PC-3 (cell line): ENCODE data around the gene SPEF1. TPM values are rescaled to one million over a fixed set of nuclear protein-coding genes. Genes with fewer than 3 reads are reported as not detected.

Experiments used
- ATAC-seq: fragments of 200-7000 bp; cut with Tn5 transposase; 2 replicates; pipeline ENCODE4 v1.9.1; 2020; ENCODE audit warnings: mild to moderate bottlenecking, moderate library complexity
- BruUV-seq: library from RNA; stranded (reverse); fragments of 400-500 nt; replicated peaks from 2 replicates; lab custom pipeline; 2021; lab: Mats Ljungman, UMichigan
- CTCF ChIA-PET: fragments of 300-600 bp; sonication (Branson Sonifier 250); formaldehyde crosslinking; loops from one replicate; lab custom pipeline; 2022; ENCODE audit warnings: antibody characterized with exemption; lab: Charles Lee
- POLR2A ChIA-PET: fragments of 300-600 bp; sonication (Branson Sonifier 250); formaldehyde crosslinking; loops from one replicate; lab custom pipeline; 2022; ENCODE audit warnings: antibody characterized with exemption; ENCODE audit not compliant: unreplicated experiment; lab: Charles Lee
- DNase-seq: peaks from one replicate; pipeline ENCODE4 v3.0.0-alpha.2; 2015
- H2AFZ ChIP-seq: fragments of 300-600 bp; sonication (generic); 2 replicates; pipeline ENCODE4 v1.6.0; 2016; ENCODE audit warnings: antibody characterized with exemption, low read length
- H3F3A ChIP-seq: fragments of 300-600 bp; sonication (generic); one replicate; pipeline ENCODE4 v1.6.0; 2017; ENCODE audit warnings: antibody characterized with exemption, low read length, control low read depth, mild to moderate bottlenecking; ENCODE audit not compliant: unreplicated experiment
- H3K27ac ChIP-seq: fragments of 300-600 bp; sonication (generic); 2 replicates; pipeline ENCODE4 v1.5.1; 2016; ENCODE audit warnings: mild to moderate bottlenecking, low read length
- H3K27me3 ChIP-seq: fragments of 300-600 bp; sonication (generic); 2 replicates; pipeline ENCODE4 v1.6.1; 2016; ENCODE audit warnings: low read length, mixed read lengths
- H3K36me3 ChIP-seq: fragments of 300-600 bp; sonication (generic); 2 replicates; pipeline ENCODE4 v1.6.1; 2016; ENCODE audit warnings: low read depth, mixed run types, low read length, mixed read lengths
- H3K4me1 ChIP-seq: fragments of 300-600 bp; sonication (generic); 2 replicates; pipeline ENCODE4 v1.5.1; 2016; ENCODE audit warnings: low read length; ENCODE audit not compliant: insufficient read depth
- H3K4me2 ChIP-seq: fragments of 300-600 bp; sonication (generic); 2 replicates; pipeline ENCODE4 v1.6.0; 2016; ENCODE audit warnings: low read length
- H3K4me3 ChIP-seq: fragments of 300-600 bp; sonication (generic); 2 replicates; pipeline ENCODE4 v1.5.1; 2016; ENCODE audit warnings: mild to moderate bottlenecking, low read length, mixed read lengths
- H3K79me2 ChIP-seq: fragments of 300-600 bp; sonication (generic); 2 replicates; pipeline ENCODE4 v1.6.1; 2017; ENCODE audit warnings: low read length, mixed read lengths
- H3K9ac ChIP-seq: fragments of 300-600 bp; sonication (generic); 2 replicates; pipeline ENCODE4 v1.6.0; 2016; ENCODE audit warnings: mild to moderate bottlenecking, low read length
- H3K9me2 ChIP-seq: fragments of 300-600 bp; sonication (generic); replicated peaks from 2 replicates; pipeline ENCODE4 v1.6.1; 2016; ENCODE audit warnings: mixed run types, low read length, mixed read lengths
- H3K9me3 ChIP-seq: fragments of 300-600 bp; sonication (generic); 2 replicates; pipeline ENCODE4 v1.6.1; 2016; ENCODE audit warnings: low read length, mixed read lengths
- H4K20me1 ChIP-seq: fragments of 300-600 bp; sonication (generic); 2 replicates; pipeline ENCODE4 v1.6.1; 2016; ENCODE audit warnings: low read length, mixed read lengths
- CTCF ChIP-seq: fragments of 300-600 bp; sonication (generic); conservative IDR thresholded peaks from 2 replicates; pipeline ENCODE4 v1.5.1; 2017; ENCODE audit warnings: antibody characterized with exemption, low read depth, mild to moderate bottlenecking, low read length
- EZH2 ChIP-seq: fragments of 300-600 bp; sonication (generic); IDR thresholded peaks from one replicate; pipeline ENCODE4 v1.6.1; 2017; ENCODE audit warnings: antibody characterized with exemption, mild to moderate bottlenecking, low read length; ENCODE audit not compliant: unreplicated experiment
- EZH2phosphoT487 ChIP-seq: fragments of 300-600 bp; sonication (generic); IDR thresholded peaks from 2 replicates; pipeline ENCODE4 v1.6.1; 2018; ENCODE audit warnings: mild to moderate bottlenecking, antibody characterized with exemption, low read length, borderline replicate concordance
- intact Hi-C: fragments of 100-400 bp; cut with micrococcal nuclease; formaldehyde crosslinking; loops from 2 replicates; pipeline ENCODE4 v1.9.0; 2023
- total RNA-seq: library from RNA; depleted of rRNA; stranded (reverse); fragments of >200 nt; gene quantifications from 2 replicates; pipeline ENCODE4 v1.2.3, GENCODE V29; 2014

The SPEF1 gene
- total RNA-seq, 1 experiment from 2014 or later = 2.0 TPM

GRCh38 chr20:3775457-3776108 lies 5.7 kb downstream of the SPEF1 start:
- H3K36me3 ChIP-seq = no peaks in the 10 kb centered on the region
- DNase-seq = no peak
- no peak overlapping the region for H3K4me3 ChIP-seq
- intact Hi-C loops = no loop called here
- no peaks in the 10 kb centered on the region for H3F3A ChIP-seq
- H3K9ac ChIP-seq = no peak overlapping the region
- no peaks in the 10 kb centered on the region for H3K79me2 ChIP-seq
- no peaks in the 10 kb centered on the region for H3K9me2 ChIP-seq
- H3K27me3 ChIP-seq = no peaks in the 10 kb centered on the region
- no peak for TF ChIP-seq EZH2phosphoT487
- no peak for TF ChIP-seq EZH2
- TF ChIP-seq CTCF = no peak
- BruUV-seq = no TSS peak
- no peaks in the 10 kb centered on the region for H3K9me3 ChIP-seq
- ChIA-PET POLR2A (no interaction called here), CTCF (no interaction called here)
- no peak overlapping the region for H2AFZ ChIP-seq
- ATAC-seq = no peak
- no peak overlapping the region for H3K4me2 ChIP-seq
- H3K4me1 ChIP-seq = 0 out of 2 replicates have a peak, but pooled peaks cover under 1% of the 10 kb centered on the region
- no peak overlapping the region for H3K27ac ChIP-seq
- H4K20me1 ChIP-seq = no peaks in the 10 kb centered on the region

GRCh38 chr20:3771552-3772058 lies 9.6 kb downstream of the SPEF1 start:
- no TSS peak for BruUV-seq
- Histone ChIP-seq H3K4me3 (no peak overlapping the region), H3K4me2 (no peak overlapping the region), H3K9me3 (no peaks in the 10 kb centered on the region), H2AFZ (no peak overlapping the region), H3K36me3 (no peaks in the 10 kb centered on the region), H3K9ac (no peak overlapping the region), H3K79me2 (peaks cover 9% of the 10 kb centered on the region), H3K4me1 (peaks cover 24% of the 10 kb centered on the region), H3F3A (no peaks in the 10 kb centered on the region), H4K20me1 (peaks cover 2% of the 10 kb centered on the region; the same call in 1 of the 2 replicates), H3K27me3 (no peaks in the 10 kb centered on the region), H3K9me2 (no peaks in the 10 kb centered on the region), H3K27ac (no peak overlapping the region)
- ATAC-seq = no peak
- ChIA-PET CTCF (interaction anchor here (0.6 kb wide), 1 partner anchor 18 kb away, joined by 4 read pairs; no protein-coding TSS in a partner anchor), POLR2A (no interaction called here)
- intact Hi-C loops = no loop called here
- no peak for DNase-seq
- TF ChIP-seq EZH2 (no peak), EZH2phosphoT487 (no peak), CTCF (no peak)
